HepG2 (cell line): ENCODE measurements around the gene EXOC6B. TPM values are rescaled to one million over a fixed set of nuclear protein-coding genes. Genes with fewer than 3 reads are reported as not detected.

Experiments used
- ATAC-seq: fragments of 200-7000 bp; cut with Tn5 transposase; 3 replicates; pipeline ENCODE4 v1.9.1; 2020; ENCODE audit warnings: mild to moderate bottlenecking, moderate library complexity
- BruUV-seq: library from RNA; stranded (reverse); fragments of 400-500 nt; replicated peaks from 2 replicates; lab custom pipeline; 2021; lab: Mats Ljungman, UMichigan
- CTCF ChIA-PET: fragments of 300-600 bp; formaldehyde crosslinking; extraction: SDS; loops from one replicate; lab custom pipeline; 2021; ENCODE audit warnings: low total read pairs, inconsistent platforms, low intra/inter-chr PET ratio; lab: Yijun Ruan, JAX
- POLR2A ChIA-PET: fragments of 350-600 bp; sonication (Branson Sonifier 250); formaldehyde crosslinking; loops from one replicate; lab custom pipeline; 2020; ENCODE audit warnings: antibody characterized with exemption, inconsistent platforms; lab: Yijun Ruan, JAX
- DNase-seq: peaks from one replicate; pipeline ENCODE4 v3.0.0-alpha.2; 2015; ENCODE audit warnings: low spot score
- FAIRE-seq: peaks from 3 replicates; lab custom pipeline; 2011; peaks lifted over from hg19 to GRCh38; lab: Jason Lieb, UNC
- H2AFZ ChIP-seq: one replicate; pipeline ENCODE4 v1.6.1; 2011; ENCODE audit warnings: low read length, inconsistent platforms
- H3K27ac ChIP-seq: fragments of 300-600 bp; 3 replicates; pipeline ENCODE4 v1.8.0; 2011; ENCODE audit warnings: mixed run types, mild to moderate bottlenecking, mixed read lengths, low read length, inconsistent platforms; ENCODE audit not compliant: insufficient read depth; ENCODE audit errors: extremely low read length
- H3K27me3 ChIP-seq, 2 experiments: fragments of 200-600 bp in 1 of 2; 2 replicates in 1 of 2; 3 replicates in 1 of 2; pipeline versions ENCODE4 v1.6.0 to v1.8.0; 2011; ENCODE audit warnings: low read length in 2 of 2, mild to moderate bottlenecking in 2 of 2, moderate library complexity in 2 of 2, inconsistent platforms in 1 of 2; ENCODE audit not compliant: insufficient read depth in 2 of 2, control insufficient read depth in 1 of 2
- H3K36me3 ChIP-seq, 2 experiments: fragments of 200-600 bp in 1 of 2; replicated peaks in 1 of 2; 2 replicates in 1 of 2; 3 replicates in 1 of 2; pipeline versions ENCODE4 v1.5.1 to v1.8.0; 2011; ENCODE audit warnings: low read length in 2 of 2, inconsistent platforms in 1 of 2; ENCODE audit not compliant: insufficient read depth in 2 of 2, control insufficient read depth in 1 of 2
- H3K4me1 ChIP-seq: 2 replicates; pipeline ENCODE4 v1.5.1; 2012; ENCODE audit warnings: low read length, inconsistent platforms; ENCODE audit not compliant: insufficient read depth
- H3K4me2 ChIP-seq: 2 replicates; pipeline ENCODE4 v1.6.0; 2011; ENCODE audit warnings: low read depth, low read length, inconsistent platforms
- H3K4me3 ChIP-seq, 3 experiments: fragments of 200-600 bp in 1 of 3; sonication (generic), shearing (Covaris generic) in 1 of 3; replicated peaks in 1 of 3; 2 replicates each; pipeline ENCODE4 v1.5.1; 2011 to 2016; ENCODE audit warnings: low read length in 3 of 3, inconsistent platforms in 2 of 3, low read depth in 2 of 3, mild to moderate bottlenecking in 2 of 3, control low read depth in 1 of 3, mixed read lengths in 1 of 3; ENCODE audit not compliant: insufficient read depth in 1 of 3
- H3K79me2 ChIP-seq: one replicate; pipeline ENCODE4 v1.6.1; 2011; ENCODE audit warnings: low read length, inconsistent platforms; ENCODE audit not compliant: insufficient read depth
- H3K9ac ChIP-seq: 2 replicates; pipeline ENCODE4 v1.6.0; 2011; ENCODE audit warnings: mild to moderate bottlenecking, low read depth, low read length, inconsistent platforms; ENCODE audit not compliant: insufficient read depth
- H3K9me3 ChIP-seq: 2 replicates; pipeline ENCODE4 v1.5.1; 2012; ENCODE audit warnings: mild to moderate bottlenecking, low read length
- H4K20me1 ChIP-seq: 2 replicates; pipeline ENCODE4 v1.6.0; 2011; ENCODE audit warnings: inconsistent platforms, mild to moderate bottlenecking, low read length, moderate library complexity; ENCODE audit not compliant: insufficient read depth
- AKAP8 ChIP-seq: sonication (generic); formaldehyde crosslinking; IDR thresholded peaks from 2 replicates; pipeline ENCODE4 v1.5.1; 2020; ENCODE audit warnings: mild to moderate bottlenecking, missing genetic modification reagents
- BATF2 ChIP-seq: sonication (generic); formaldehyde crosslinking; IDR thresholded peaks from 2 replicates; pipeline ENCODE4 v1.8.0; 2022; ENCODE audit warnings: mild to moderate bottlenecking, missing genetic modification reagents, moderate library complexity
- BORCS8-MEF2B ChIP-seq: sonication (generic); formaldehyde crosslinking; IDR thresholded peaks from 2 replicates; pipeline ENCODE4 v1.8.0; 2022; ENCODE audit warnings: mild to moderate bottlenecking, missing genetic modification reagents
- BRCA1 ChIP-seq: sonication (generic); formaldehyde crosslinking; IDR thresholded peaks from 2 replicates; pipeline ENCODE4 v1.4.0; 2020; ENCODE audit warnings: missing genetic modification reagents
- CENPX ChIP-seq: sonication (generic); formaldehyde crosslinking; IDR thresholded peaks from 2 replicates; pipeline ENCODE4 v1.9.0; 2021; ENCODE audit warnings: mild to moderate bottlenecking, missing genetic modification reagents, moderate library complexity
- HDAC1 ChIP-seq: sonication (generic); formaldehyde crosslinking; IDR thresholded peaks from 2 replicates; pipeline ENCODE4 v1.5.1; 2020; ENCODE audit warnings: mild to moderate bottlenecking, missing genetic modification reagents
- KDM2A ChIP-seq: sonication (generic); formaldehyde crosslinking; IDR thresholded peaks from 2 replicates; pipeline ENCODE4 v1.4.0; 2020; ENCODE audit warnings: low read depth, missing genetic modification reagents, borderline replicate concordance
- MLLT10 ChIP-seq: sonication (generic); formaldehyde crosslinking; IDR thresholded peaks from 2 replicates; pipeline ENCODE4 v1.4.0; 2020; ENCODE audit warnings: missing genetic modification reagents
- NFE2L2 ChIP-seq: fragments of 150-350 bp; IDR thresholded peaks from 2 replicates; pipeline ENCODE4 v1.6.1; 2014; ENCODE audit warnings: low read length
- PBX2 ChIP-seq: IDR thresholded peaks from 2 replicates; pipeline ENCODE4 v1.6.1; 2016; ENCODE audit warnings: control low read depth
- SIX4 ChIP-seq: sonication (generic); formaldehyde crosslinking; IDR thresholded peaks from 2 replicates; pipeline ENCODE4 v1.4.0; 2020; ENCODE audit warnings: missing genetic modification reagents
- SRF ChIP-seq: IDR thresholded peaks from 2 replicates; pipeline ENCODE4 v1.6.1; 2011; ENCODE audit warnings: mild to moderate bottlenecking, low read depth, low read length, moderate library complexity
- TCF7 ChIP-seq: sonication (generic); IDR thresholded peaks from 2 replicates; pipeline ENCODE4 v1.6.1; 2016; ENCODE audit warnings: antibody characterized with exemption, low read depth
- TFDP2 ChIP-seq: sonication (generic); formaldehyde crosslinking; IDR thresholded peaks from 2 replicates; pipeline ENCODE4 v1.4.0; 2020; ENCODE audit warnings: missing genetic modification reagents
- ZBTB39 ChIP-seq: sonication (generic); formaldehyde crosslinking; IDR thresholded peaks from 2 replicates; pipeline ENCODE4 v1.5.0; 2020; ENCODE audit warnings: missing genetic modification reagents
- ZNF225 ChIP-seq: sonication (generic); formaldehyde crosslinking; IDR thresholded peaks from 2 replicates; pipeline ENCODE4 v1.4.0; 2020; ENCODE audit warnings: mild to moderate bottlenecking, missing genetic modification reagents
- ZNF260 ChIP-seq: sonication (generic); formaldehyde crosslinking; IDR thresholded peaks from 2 replicates; pipeline ENCODE4 v1.4.0; 2020; ENCODE audit warnings: missing genetic modification reagents, low read depth, mild to moderate bottlenecking, borderline replicate concordance
- ZNF33B ChIP-seq: sonication (generic); formaldehyde crosslinking; IDR thresholded peaks from 2 replicates; pipeline ENCODE4 v1.5.1; 2020; ENCODE audit warnings: mild to moderate bottlenecking, missing genetic modification reagents
- ZNF382 ChIP-seq: sonication (generic); formaldehyde crosslinking; IDR thresholded peaks from 2 replicates; pipeline ENCODE4 v1.5.0; 2020; ENCODE audit warnings: missing genetic modification reagents, mild to moderate bottlenecking, borderline replicate concordance
- ZNF775 ChIP-seq: sonication (generic); formaldehyde crosslinking; IDR thresholded peaks from 2 replicates; pipeline ENCODE4 v1.4.0; 2020; ENCODE audit warnings: missing genetic modification reagents, mild to moderate bottlenecking, moderate library complexity, borderline replicate concordance
- WGBS: methylation state at CpG from one replicate; pipeline ENCODE4 v1.1.6; 2017; ENCODE audit warnings: low lambda C conversion rate; 5-methylcytosine and 5-hydroxymethylcytosine counted together
- in situ Hi-C: cut with HindIII; loops from 2 replicates; pipeline ENCODE4 v1.10.0; 2017; ENCODE audit warnings: low pct_unique_long_range_greater_than_20kb; ENCODE audit not compliant: extremely low pct_ligation_motif_present
- intact Hi-C: fragments of 100-400 bp; cut with micrococcal nuclease; formaldehyde crosslinking; loops from one replicate; pipeline ENCODE4 v1.10.0; 2022; ENCODE audit not compliant: unreplicated experiment
- polyA plus RNA-seq, 8 experiments: library from polyadenylated mRNA; depleted of rRNA in 3 of 8; stranded (reverse) in 7 of 8; unstranded in 1 of 8; fragments of >200 nt; fragmentation: Illumina TruSeq in 4 of 8; extraction: Trizol in 4 of 8; gene quantifications; 2 replicates each; pipeline versions ENCODE4 v1.2.1 to v1.2.3, GENCODE V29; 2011 to 2016; ENCODE audit warnings: low read depth in 4 of 8, missing spikeins in 1 of 8, mixed read lengths in 1 of 8; ENCODE audit not compliant: insufficient read depth in 1 of 8
- total RNA-seq, 5 experiments: library from RNA; depleted of rRNA; stranded (reverse); fragments of >200 nt; fragmentation: Illumina TruSeq; extraction: Trizol; gene quantifications; 2 replicates each; pipeline ENCODE4 v1.2.3, GENCODE V29; 2016; ENCODE audit warnings: low read depth in 1 of 5

Gene EXOC6B
- total and polyA plus RNA-seq, 2 of the 13 experiments (the other 11 are each of a cell fraction or from before 2014, with no cell fraction given) = 9.1 to 15.9 TPM

GRCh38 chr2:72629062-72629461, 196.8 kb downstream of the EXOC6B start (continued):
- TF ChIP-seq TFDP2 (CRISPR knock-in tag) (no peak), HDAC1 (CRISPR knock-in tag) (no peak)

- BruUV-seq = no TSS peak
- Histone ChIP-seq H3K27ac (no peak overlapping the region), H3K27me3 (no peaks in the 10 kb centered on the region)
These were observed 198.8 kb downstream of the EXOC6B start for GRCh38 chr2:72627083-72627482.

More at GRCh38 chr2:72627083-72627482, 198.8 kb downstream of the EXOC6B start:
- no peaks in the 10 kb centered on the region for H3K9me3 ChIP-seq
- no peak overlapping the region for H2AFZ ChIP-seq
- FAIRE-seq = no peak
- no peaks in the 10 kb centered on the region; a peak in 1 of 5 replicates for H3K36me3 ChIP-seq
- H3K4me3 ChIP-seq = no peak overlapping the region
- in situ Hi-C loops (no loop called here), intact Hi-C loops (no loop called here)
- POLR2A ChIA-PET = no interaction called here
- H4K20me1 ChIP-seq = no peaks in the 10 kb centered on the region
- H3K79me2 ChIP-seq = no peaks in the 10 kb centered on the region
- H3K9ac ChIP-seq = no peak overlapping the region
- CTCF ChIA-PET = no interaction called here
- H3K4me2 ChIP-seq = no peak overlapping the region
- no peak for DNase-seq
- H3K4me1 ChIP-seq = peaks cover 7% of the 10 kb centered on the region; the same call in 1 of the 2 replicates
- ATAC-seq = no peak
- 98% methylated on average over 1 of the region's 1 CpG for WGBS
- no peak for TF ChIP-seq ZNF775
- no peak for TF ChIP-seq ZNF260 (CRISPR knock-in tag)
- TF ChIP-seq SRF = no peak
- TF ChIP-seq SIX4 = no peak
- TF ChIP-seq ZNF382 = no peak
- no peak for TF ChIP-seq ZBTB39 (CRISPR knock-in tag)
- TF ChIP-seq KDM2A (CRISPR knock-in tag) = no peak
- no peak for TF ChIP-seq BORCS8-MEF2B (CRISPR knock-in tag)
- no peak for TF ChIP-seq BRCA1
- no peak for TF ChIP-seq CENPX (CRISPR knock-in tag)
- no peak for TF ChIP-seq PBX2 (CRISPR knock-in tag)
- TF ChIP-seq ZNF33B (CRISPR knock-in tag) = no peak
- TF ChIP-seq MLLT10 = no peak
- no peak for TF ChIP-seq ZNF225 (CRISPR knock-in tag)
- no peak for TF ChIP-seq NFE2L2
- TF ChIP-seq TCF7 = no peak
- no peak for TF ChIP-seq BATF2 (CRISPR knock-in tag)
- TF ChIP-seq AKAP8 (CRISPR knock-in tag) = no peak
- TF ChIP-seq, all 625 proteins: peak for 0
